COLO668 (cell line): ENCODE measurements around the gene IGDCC3.
"Not testable (repeated sequence)": the region's sequence is repeated elsewhere in the genome, so short reads cannot be mapped to it uniquely, and the experiment has no call there.

Experiments
- DNase-seq: peaks from one replicate; lab custom pipeline; 2025; ENCODE audit not compliant: unreplicated experiment; lab: John Stamatoyannopoulos, UW

IGDCC3 gene

GRCh38 chr15:65406424-65407000 lies 28.7 kb upstream of the IGDCC3 start:
- DNase-seq: no peak

- DNase-seq: no peak
These were observed 28.1 kb upstream of the IGDCC3 start for GRCh38 chr15:65405791-65406423.

DNA sequence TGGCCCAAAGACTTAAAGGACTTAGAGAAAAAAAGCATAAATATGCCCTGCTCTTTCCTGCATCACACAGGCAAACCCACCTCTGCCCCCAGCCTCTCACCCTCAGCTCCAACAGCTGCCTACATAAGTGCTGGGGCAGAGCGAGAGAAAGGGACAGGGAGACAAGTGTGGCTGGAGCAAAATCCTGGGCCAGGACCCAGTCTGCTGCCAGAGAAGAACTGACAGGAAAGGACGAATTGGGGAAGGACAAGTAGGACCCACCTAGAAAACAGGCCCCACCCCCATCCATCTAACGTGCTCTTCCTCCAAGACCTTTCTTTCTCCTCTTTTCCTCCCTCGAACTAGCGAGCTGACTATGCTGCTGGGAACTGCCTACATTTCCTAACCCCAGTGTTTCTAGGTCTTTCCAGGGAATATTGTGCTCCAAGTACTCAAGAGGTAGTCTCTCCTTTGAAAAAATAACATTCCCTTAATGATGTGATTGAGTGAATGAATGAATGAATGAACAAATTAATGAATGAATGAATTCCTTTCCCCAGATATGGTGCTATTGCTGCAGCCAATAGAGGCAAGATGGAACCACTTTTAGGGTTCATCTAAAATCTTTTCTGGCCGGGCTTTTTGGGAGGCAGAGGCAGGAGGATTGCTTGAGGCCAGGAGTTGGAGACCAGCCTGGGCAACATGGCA lies 26.5 kb upstream of the IGDCC3 start:
- DNase-seq: no peak

DNA sequence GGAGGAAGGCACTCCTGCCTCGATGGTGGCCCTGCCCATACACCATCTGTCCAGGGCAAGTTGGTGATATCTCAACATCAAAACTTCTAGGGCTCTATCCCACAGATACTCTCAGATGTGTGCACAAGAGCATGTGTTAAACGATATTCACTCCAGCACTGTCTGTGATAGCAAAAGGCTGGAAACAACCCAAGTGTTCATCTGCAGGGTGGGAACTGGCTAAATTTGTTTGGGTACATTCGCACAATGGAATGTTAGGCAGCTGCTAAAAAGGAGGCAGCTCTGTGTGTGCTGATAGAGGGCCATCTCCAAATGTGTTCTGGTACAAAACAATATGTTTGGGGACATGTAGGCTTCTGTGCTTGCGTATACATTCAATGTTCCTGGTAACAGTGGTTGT lies 25.2 kb upstream of the IGDCC3 start:
- DNase-seq: no peak

- DNase-seq: no peak
These were observed 23.9 kb upstream of the IGDCC3 start for GRCh38 chr15:65401611-65402240.

- DNase-seq: peak; percentile 55
These were observed 23.2 kb upstream of the IGDCC3 start for GRCh38 chr15:65400760-65401610.

DNA sequence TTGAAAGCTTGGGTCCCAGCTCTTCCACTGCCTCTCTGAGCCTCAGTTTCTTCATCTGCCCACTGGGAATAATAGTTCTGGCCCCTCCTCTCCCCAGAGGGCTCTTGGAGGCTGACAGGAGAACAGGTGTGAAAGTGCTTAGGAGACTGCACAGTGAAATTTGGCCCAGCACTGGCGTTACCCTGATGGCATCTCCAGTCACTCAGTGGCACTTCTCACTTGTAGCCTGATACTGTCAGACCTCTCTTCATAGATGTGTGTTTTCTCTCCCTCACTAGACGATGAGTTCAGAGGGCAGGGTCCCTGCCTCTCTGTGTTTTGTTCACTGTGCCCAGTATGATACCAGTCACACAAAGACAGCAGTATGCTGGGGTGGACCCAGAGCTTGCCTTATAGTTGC lies 22.2 kb upstream of the IGDCC3 start:
- no peak for DNase-seq

GRCh38 chr15:65399001-65399706 lies 21.4 kb upstream of the IGDCC3 start:
- no peak for DNase-seq

DNA sequence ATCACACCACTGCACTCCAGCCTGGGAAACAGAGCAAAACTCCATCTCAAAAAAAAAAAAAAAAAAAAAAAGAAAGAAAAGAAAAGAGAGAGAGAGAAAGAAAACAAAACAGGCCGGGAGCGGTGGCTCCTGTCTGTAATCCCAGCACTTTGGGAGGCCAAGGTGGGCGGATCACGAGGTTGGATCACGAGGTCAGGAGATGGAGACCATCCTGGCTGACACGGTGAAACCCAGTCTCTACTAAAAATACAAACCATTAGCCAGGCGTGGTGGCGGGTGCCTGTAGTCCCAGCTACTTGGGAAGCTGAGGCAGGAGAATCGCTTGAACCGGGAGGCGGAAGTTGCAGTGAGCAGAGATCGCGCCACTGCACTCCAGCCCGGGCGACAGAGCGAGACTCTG lies 20.7 kb upstream of the IGDCC3 start:
- not testable (repeated sequence) for DNase-seq

GRCh38 chr15:65396965-65397317 lies 19.1 kb upstream of the IGDCC3 start:
- no peak for DNase-seq

- no peak for DNase-seq
These were observed 18.6 kb upstream of the IGDCC3 start for GRCh38 chr15:65396283-65396964.

DNA sequence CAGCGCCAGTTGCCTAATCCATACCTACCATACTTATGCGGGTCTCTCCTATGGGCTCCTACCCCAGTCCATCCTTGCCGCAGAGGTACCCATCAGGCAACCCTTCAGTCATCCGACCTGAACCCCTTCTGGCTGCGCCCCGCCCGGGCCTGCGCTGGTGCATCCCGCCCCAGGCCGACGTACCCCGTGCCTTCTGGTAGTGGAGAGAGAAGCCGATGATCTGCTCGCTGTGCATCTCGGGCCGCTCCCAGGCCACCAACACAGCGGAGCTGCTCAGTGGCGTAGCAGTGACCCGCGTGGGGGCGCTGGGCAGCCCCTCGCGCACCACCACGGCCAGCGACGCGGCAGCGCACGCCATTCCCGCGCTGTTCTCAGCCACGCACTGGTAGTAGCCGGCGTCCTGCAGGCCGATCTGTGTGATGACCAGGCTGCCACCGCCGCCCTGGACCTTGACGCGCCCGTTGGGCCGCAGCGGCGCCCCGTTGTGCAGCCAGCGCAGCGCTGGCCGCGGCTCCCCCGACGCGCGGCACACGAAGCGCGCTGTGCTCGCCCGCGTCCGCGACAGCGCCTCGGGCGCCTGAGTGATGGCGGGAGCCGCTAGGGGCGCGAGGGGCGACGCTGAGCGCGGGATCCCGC lies 17.9 kb upstream of the IGDCC3 start:
- peak; percentile 12 for DNase-seq

GRCh38 chr15:65394936-65395335 lies 17.1 kb upstream of the IGDCC3 start:
- no peak for DNase-seq

- no peak for DNase-seq
These were observed 16.5 kb upstream of the IGDCC3 start for GRCh38 chr15:65394280-65394789.

DNA sequence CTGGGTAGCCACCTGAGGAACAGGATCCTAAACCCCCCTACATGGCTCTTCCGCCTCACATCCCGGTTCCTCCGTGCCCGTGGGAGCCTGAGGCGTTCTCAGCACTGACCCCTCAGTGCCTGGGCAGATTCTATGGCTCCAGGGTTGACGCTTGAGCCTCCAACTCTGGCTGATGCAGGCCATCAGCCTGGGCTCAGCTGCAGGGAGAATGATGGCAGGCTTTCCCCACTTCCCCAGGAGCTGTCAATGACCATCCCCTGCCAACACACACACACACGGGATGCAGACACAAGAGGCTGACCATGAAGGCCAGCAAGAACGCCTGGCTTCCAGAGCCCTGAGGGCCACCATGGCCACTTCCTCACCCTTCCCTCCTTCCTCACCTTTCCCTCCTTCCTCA lies 15.8 kb upstream of the IGDCC3 start:
- no peak for DNase-seq

DNA sequence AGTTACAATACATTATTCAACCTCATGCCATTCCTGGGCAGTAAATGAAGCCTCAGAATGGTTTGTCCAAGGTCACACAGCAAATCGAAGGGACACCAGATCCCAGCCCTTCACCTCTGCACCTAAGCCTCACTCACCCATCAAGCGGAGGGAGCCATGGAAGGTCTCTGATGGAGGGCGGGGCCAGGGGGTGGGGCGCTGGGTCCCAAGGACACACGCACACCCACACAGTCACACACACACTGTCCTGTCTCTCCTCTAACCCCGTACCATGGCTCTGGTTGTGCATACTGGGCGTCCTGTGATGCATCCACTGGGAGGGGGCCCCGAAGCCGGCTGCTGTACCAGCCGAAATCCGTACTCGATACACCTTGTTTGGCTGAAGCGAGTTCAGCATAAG lies 15.3 kb upstream of the IGDCC3 start:
- no peak for DNase-seq

- DNase-seq: no peak
These were observed 14.6 kb upstream of the IGDCC3 start for GRCh38 chr15:65392368-65392767.

DNA sequence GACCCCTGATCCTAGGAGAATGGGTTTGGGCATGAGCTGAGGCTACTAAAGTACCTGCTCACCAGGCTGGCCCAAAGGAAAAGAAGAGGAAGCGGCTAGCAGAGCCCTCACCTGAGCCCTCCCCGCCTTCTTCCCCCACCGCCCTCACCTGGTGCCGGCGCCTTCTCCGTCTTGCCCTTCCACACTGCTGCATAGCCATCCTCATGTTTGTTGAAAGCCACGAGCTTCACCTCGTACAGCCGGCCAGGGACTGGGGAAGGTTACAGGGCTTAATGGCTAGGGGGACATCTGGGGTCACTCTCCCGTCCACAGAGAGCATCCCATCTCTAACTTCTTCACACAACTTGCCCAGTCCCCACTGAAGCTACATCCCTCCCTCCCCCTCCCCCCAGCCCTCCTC lies 13.9 kb upstream of the IGDCC3 start:
- no peak for DNase-seq

- no peak for DNase-seq
These were observed 12.6 kb upstream of the IGDCC3 start for GRCh38 chr15:65390447-65390846.
